Suprapubic skin (tissue), 4 donors: ENCODE results near the gene ADCY5.

Experiments
- POLR2A ChIP-seq, 2 donors: fragments of 450-650 bp; IDR thresholded peaks; one replicate each; pipeline ENCODE4 v1.6.1; 2017; ENCODE audit warnings: antibody characterized with exemption in 2 of 2, mild to moderate bottlenecking in 2 of 2, moderate library complexity in 2 of 2
- POLR2AphosphoS5 ChIP-seq, 3 donors: sonication (generic); formaldehyde crosslinking; IDR thresholded peaks; one replicate each; pipeline ENCODE4 v1.6.1; 2017; ENCODE audit warnings: antibody characterized with exemption in 3 of 3

DNA sequence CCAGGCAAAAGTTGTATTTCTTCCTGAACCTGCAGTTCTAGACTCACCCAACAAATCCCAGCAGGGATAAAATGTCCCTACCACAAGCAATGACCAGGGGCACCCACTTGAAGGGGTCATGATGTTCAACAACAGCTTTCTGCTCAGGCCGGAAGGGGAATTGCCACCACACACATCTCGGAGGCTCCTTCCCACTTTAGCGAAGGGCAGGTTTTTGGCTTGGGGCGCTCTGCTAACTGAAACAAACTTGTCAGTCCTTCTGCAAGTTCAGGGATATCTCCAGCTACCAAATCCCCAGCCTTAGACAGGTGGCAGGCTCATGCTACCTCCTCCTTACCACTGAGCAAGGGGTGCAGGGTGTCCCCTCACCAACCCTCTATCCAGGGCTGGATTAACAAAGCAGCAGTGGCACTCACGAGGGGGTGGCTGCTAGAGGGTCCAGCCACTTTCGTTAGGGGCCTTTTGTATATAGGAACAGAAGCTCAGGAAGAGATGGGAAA, 2.2 kb downstream of the ADCY5 start:
- TF ChIP-seq POLR2A (IDR thresholded peaks at IDR 0.05), result no peak
- no peak for TF ChIP-seq POLR2AphosphoS5 (IDR thresholded peaks at IDR 0.05)
